Measurements from ENCODE around the gene DRC7.
"Not testable (repeated sequence)": the region's sequence is repeated elsewhere in the genome, so short reads cannot be mapped to it uniquely, and the experiment has no call there.

DRC7 gene

GRCh38 chr16:57695680-57696069, 1.1 kb downstream of the DRC7 start:
- DNase-seq = no peak

DNA sequence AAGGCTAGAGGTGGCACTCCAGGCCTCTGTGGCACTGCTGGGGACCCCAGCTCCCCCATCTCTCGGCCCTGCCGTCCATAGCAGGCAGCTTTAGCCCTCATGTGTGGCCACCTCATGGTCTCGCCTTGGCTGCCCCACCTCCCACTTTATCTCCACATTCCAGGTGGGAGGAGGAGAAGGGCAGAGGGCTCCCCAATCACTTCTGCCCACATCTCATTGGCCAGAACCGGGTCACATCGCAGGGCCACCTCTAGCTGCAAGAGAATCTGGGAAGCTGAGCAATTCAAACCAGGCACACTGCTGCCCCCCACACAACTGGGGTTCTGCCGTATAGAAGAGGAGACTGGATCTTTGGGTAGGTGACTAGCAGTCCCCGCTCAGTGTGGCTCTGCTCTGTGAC, 1.6 kb downstream of the DRC7 start:
- DNase-seq = no peak

GRCh38 chr16:57697896-57698537, 3.4 kb downstream of the DRC7 start:
- DNase-seq = no peak

- DNase-seq = no peak
These were observed 4.3 kb downstream of the DRC7 start for GRCh38 chr16:57698812-57699405.

DNA sequence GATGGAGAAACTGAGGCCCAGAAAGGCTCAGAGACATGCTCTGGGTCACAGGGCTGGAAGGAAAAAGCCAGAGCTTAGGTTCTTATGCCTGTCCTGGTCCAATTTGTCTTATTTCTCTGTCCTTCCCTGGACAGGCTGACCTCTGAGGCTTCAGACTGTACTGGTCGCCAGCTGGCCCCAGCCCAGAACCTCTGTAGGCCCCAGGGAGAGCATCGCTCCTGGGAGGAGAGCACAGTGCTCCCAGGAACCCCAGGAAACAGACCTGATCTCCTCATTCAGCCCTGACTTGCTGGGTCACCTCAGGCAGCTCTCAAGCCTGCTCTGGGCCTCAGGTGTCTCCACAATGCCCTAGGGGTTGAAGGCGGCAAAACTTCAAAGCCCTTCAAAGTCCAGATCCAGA, 4.9 kb downstream of the DRC7 start:
- DNase-seq = no peak

- DNase-seq = no peak
These were observed 5.3 kb downstream of the DRC7 start for GRCh38 chr16:57699899-57700298.

DNA sequence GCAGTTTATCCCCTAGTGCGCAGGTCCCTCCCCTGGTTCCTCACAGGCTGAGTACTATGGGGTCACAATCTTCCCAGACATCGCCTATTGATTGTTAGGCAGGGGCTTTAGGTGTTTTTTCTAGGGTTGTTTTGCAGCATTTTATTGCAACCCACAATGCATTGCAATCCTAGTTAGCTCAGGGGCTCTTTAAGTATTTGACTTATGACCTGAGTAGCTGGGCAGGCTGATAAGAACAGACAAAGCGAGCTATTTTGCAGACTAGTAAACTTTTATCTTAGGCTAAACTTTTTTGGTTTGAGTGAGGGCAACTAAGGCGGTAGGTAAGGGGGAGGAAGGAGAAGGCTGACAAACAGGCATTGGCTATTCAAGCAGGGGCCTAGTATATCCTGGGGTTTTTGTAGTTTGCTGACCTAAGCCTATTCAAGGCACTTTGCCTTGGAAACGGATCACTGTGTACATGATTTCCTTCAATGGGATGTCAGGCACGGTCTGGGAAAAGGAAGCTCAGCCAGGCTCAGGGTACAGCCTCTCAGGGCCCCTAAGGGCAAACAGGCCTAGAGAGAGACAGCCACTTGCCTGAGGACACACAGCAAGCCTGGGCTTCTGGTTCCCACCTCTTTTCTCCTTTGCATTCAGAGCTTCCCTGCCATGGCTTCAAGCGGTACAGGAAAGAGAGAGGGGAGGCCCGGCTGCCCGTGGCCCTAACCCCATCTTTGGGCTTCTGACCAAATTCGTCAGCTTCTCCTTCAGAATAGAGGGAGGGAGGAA, 6.4 kb downstream of the DRC7 start:
- DNase-seq = no peak

DNA sequence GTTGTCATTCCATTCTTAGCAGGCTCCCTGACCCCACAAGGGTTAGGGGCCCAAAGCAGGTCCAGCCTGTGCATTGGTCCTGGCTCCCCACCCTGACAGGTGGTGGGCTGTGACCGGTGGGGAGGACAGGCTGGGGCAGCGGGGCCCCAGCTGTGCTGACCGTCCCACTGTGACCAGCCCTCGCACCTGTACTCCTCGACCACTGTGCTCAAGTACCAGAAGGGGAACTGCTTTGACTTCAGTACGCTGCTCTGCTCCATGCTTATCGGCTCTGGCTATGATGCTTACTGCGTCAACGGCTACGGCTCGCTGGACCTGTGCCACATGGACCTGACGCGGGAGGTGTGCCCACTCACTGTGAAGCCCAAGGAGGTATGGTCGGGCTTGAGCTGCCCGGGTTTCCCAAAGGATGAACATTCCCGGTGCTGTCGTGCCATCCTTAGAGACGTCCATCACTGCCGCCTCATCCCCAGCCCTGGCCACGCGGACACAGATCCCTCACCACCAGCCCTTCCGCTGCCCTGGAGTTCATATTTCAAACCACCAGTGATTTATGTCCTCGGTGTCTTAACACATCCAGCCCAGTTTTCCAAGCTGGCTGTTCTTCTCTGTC, 7.3 kb downstream of the DRC7 start:
- DNase-seq = no peak

DNA sequence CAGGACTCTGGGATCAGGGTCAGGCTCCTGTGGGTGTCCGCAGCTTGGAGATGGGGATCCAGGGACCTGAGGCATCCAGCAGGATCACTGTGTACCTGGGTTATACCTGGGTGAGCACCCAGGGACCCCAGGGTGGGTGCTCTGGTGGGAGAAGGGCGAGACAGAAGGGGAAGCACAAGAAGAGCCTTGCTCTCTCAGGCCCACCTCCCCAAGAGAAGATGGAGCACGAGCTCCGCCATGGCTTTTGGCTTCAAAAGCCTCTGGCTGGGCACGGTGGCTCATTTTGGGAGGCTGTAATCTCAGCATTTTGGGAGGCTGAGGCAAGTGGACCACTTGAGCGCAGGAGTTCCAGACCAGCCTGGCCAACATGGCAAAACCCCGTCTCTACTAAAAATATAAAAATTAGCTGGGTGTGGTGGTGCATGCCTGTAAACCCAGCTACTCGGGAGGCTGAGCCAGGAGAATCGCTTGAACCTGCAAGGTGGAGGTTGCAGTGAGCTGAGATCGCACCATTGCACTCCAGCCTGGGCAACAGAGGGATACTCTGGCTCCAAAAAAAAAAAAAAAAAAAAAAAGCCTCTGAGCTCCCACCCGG, 8.9 kb downstream of the DRC7 start:
- DNase-seq = no peak

GRCh38 chr16:57704011-57704904, 9.7 kb downstream of the DRC7 start:
- DNase-seq = no peak

DNA sequence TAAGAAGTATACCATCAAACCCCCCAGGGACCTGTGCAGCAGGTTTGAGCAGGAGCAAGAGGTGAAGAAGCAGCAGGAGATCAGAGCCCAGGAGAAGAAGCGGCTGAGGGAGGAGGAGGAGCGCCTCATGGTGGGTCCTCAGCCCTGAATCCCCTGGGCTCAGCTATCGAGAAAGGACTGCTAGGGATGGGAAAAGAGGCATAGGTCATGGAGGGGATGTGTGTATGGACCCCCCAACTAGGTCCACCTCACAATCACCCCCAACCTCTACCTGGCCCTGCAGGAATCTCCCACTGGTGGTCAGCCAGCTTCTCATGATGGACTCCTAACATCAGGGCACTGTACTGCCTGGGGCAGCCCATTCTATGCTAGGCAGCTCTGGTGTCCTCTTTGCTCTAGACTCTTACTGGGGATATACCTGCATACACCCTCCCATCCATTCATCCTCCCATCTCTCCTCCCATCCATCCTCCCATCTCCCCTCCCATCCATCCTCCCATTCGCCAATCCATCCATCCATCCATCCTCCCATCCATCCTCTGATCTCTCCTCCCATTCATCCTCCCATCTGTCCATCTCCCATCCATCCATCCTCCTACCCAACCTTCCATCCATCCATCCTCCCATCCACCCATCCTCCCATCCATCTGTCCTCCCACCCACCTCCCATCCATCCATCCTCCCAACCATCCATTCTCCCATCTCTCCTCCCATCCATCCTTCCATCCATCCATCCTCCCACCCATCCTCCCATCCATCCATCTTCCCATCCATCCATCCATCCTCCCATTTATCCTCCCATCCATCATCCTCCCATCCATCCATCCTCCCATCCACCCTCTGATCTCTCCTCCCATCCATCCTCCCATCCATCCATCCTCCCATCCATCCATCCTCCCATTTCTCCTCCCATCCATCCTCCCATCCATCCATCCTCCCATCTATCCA, 10.6 kb downstream of the DRC7 start:
- DNase-seq = no peak

- DNase-seq = no peak
These were observed 12.1 kb downstream of the DRC7 start for GRCh38 chr16:57706717-57707116.

DNA sequence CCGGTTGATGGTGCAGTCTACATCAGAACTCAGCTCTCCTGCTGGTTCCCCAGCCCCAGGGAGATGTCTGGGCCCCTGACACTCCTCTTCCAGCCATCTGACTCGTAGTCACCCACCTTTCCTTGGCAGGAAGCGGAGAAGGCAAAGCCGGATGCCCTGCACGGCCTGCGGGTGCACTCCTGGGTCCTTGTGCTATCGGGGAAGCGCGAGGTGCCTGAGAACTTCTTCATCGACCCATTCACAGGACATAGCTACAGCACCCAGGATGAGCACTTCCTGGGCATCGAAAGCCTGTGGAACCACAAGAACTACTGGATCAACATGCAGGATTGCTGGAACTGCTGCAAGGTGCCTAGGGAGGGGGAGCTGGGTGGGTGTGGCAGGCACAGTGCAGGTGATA, 12.7 kb downstream of the DRC7 start:
- no peak for DNase-seq

DNA sequence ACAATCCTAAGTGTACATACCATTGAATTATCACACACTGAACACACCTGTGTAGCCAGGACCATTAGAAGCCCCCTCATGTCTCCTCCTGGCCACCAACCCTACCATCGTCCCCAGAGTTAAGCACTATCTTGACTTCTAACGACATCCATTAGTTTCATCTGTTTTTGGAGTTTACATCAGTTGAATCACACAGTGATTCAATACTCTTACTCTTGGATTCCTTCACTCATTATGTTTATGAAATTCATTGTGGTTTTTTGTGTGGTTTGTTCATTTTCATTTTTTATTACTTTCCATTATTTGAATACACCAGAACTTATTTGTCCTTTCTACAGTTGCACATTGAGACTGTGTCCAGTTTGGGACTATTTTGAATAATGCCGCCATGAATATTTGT, 13.6 kb downstream of the DRC7 start:
- no peak for DNase-seq

GRCh38 chr16:57709663-57710062, 15.1 kb downstream of the DRC7 start:
- no peak for DNase-seq

- no peak for DNase-seq
These were observed 16.7 kb downstream of the DRC7 start for GRCh38 chr16:57711346-57711745.

- DNase-seq = no peak
These were observed 17.4 kb downstream of the DRC7 start for GRCh38 chr16:57711993-57712392.

DNA sequence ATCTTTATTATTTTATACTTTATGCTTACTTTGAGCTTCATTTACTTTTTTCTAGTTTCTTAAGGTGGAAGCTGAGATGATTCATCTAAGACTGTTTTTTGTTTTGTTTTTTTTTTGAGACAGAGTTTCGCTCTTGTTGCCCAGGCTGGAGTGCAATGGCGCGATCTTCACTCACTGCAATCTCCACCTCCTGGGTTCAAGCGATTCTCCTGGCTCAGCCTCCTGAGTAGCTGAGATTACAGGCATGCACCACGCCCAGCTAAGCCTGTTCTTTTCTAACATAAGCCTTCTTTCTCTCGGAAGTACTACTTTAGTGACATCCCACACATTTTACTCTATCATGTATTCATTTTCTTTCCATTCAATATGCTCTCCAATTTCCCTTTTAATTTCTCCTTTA, 18.0 kb downstream of the DRC7 start:
- DNase-seq = not testable (repeated sequence)

- DNase-seq = no peak
These were observed 19.0 kb downstream of the DRC7 start for GRCh38 chr16:57713596-57713995.

GRCh38 chr16:57714047-57714446, 19.4 kb downstream of the DRC7 start:
- no peak for DNase-seq

- DNase-seq = peak; percentile 47
These were observed 25.6 kb downstream of the DRC7 start for GRCh38 chr16:57720142-57720575.
